Upper lobe of right lung (tissue), 1 donor: Measurements from ENCODE around the gene CDC25B. TPM values are rescaled to one million over a fixed set of nuclear protein-coding genes. Genes with fewer than 3 reads are reported as not detected.

Source experiments
- ATAC-seq: fragments of 200-7000 bp; cut with Tn5 transposase; one replicate; pipeline ENCODE4 v1.9.1; 2020; ENCODE audit warnings: mild to moderate bottlenecking, moderate library complexity
- DNase-seq: peaks from one replicate; pipeline ENCODE4 v3.0.0-alpha.2; 2020
- H3K27ac ChIP-seq: fragments of 200-600 bp; one replicate; pipeline ENCODE4 v1.8.0; 2022
- H3K27me3 ChIP-seq: fragments of 200-600 bp; one replicate; pipeline ENCODE4 v1.8.0; 2022; ENCODE audit warnings: mild to moderate bottlenecking
- H3K36me3 ChIP-seq: fragments of 200-600 bp; one replicate; pipeline ENCODE4 v1.8.0; 2022
- H3K4me1 ChIP-seq: fragments of 200-600 bp; one replicate; pipeline ENCODE4 v1.8.0; 2022
- H3K4me3 ChIP-seq: fragments of 200-600 bp; one replicate; pipeline ENCODE4 v1.8.0; 2022; ENCODE audit warnings: mild to moderate bottlenecking
- H3K9me3 ChIP-seq: fragments of 200-600 bp; one replicate; pipeline ENCODE4 v1.8.0; 2022
- intact Hi-C: fragments of 100-400 bp; cut with DNase I; formaldehyde crosslinking; loops from one replicate; pipeline ENCODE4 v1.11.0; 2022
- total RNA-seq: library from RNA; stranded (reverse); fragmentation: NEBNext Ultra II Directional; extraction: Animal tissue kit (Norgen Biotek cat#: 25700); gene quantifications from one replicate; pipeline ENCODE4 v1.2.1, GENCODE V29; 2021
- TF ChIP-seq, protein P1 (sequence below): fragments of 200-600 bp; IDR thresholded peaks from one replicate; pipeline ENCODE4 v1.8.0; 2022; ENCODE audit warnings: antibody characterized with exemption
- donor health status: DM: no; HTN: yes; CAD: no; lungs with severe emphysema.

CDC25B gene
- total RNA-seq, 1 donor from 2014 or later: 136 TPM

GRCh38 chr20:3801299-3801698 lies 5.2 kb downstream of the CDC25B start:
- Histone ChIP-seq H3K4me3 (no peak overlapping the region), H3K9me3 (no peaks in the 10 kb centered on the region), H3K4me1 (peaks cover 89% of the 10 kb centered on the region), H3K27me3 (no peaks in the 10 kb centered on the region), H3K36me3 (peaks cover 82% of the 10 kb centered on the region), H3K27ac (peak overlapping the region; percentile 96)
- DNase-seq (no peak), ATAC-seq (no peak)
- intact Hi-C loops: no loop called here
- TF ChIP-seq, protein P1, sequence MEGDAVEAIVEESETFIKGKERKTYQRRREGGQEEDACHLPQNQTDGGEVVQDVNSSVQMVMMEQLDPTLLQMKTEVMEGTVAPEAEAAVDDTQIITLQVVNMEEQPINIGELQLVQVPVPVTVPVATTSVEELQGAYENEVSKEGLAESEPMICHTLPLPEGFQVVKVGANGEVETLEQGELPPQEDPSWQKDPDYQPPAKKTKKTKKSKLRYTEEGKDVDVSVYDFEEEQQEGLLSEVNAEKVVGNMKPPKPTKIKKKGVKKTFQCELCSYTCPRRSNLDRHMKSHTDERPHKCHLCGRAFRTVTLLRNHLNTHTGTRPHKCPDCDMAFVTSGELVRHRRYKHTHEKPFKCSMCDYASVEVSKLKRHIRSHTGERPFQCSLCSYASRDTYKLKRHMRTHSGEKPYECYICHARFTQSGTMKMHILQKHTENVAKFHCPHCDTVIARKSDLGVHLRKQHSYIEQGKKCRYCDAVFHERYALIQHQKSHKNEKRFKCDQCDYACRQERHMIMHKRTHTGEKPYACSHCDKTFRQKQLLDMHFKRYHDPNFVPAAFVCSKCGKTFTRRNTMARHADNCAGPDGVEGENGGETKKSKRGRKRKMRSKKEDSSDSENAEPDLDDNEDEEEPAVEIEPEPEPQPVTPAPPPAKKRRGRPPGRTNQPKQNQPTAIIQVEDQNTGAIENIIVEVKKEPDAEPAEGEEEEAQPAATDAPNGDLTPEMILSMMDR: no peak

GRCh38 chr20:3801846-3802245 lies 5.7 kb downstream of the CDC25B start:
- no peaks in the 10 kb centered on the region for H3K27me3 ChIP-seq
- peaks cover 93% of the 10 kb centered on the region for H3K4me1 ChIP-seq
- ATAC-seq (peak; percentile 44), DNase-seq (no peak)
- peaks cover 82% of the 10 kb centered on the region for H3K36me3 ChIP-seq
- no peak overlapping the region for H3K4me3 ChIP-seq
- intact Hi-C loops: no loop called here
- TF ChIP-seq, protein P1: no peak
- H3K9me3 ChIP-seq: no peaks in the 10 kb centered on the region
- H3K27ac ChIP-seq: peak overlapping the region; percentile 96

DNA sequence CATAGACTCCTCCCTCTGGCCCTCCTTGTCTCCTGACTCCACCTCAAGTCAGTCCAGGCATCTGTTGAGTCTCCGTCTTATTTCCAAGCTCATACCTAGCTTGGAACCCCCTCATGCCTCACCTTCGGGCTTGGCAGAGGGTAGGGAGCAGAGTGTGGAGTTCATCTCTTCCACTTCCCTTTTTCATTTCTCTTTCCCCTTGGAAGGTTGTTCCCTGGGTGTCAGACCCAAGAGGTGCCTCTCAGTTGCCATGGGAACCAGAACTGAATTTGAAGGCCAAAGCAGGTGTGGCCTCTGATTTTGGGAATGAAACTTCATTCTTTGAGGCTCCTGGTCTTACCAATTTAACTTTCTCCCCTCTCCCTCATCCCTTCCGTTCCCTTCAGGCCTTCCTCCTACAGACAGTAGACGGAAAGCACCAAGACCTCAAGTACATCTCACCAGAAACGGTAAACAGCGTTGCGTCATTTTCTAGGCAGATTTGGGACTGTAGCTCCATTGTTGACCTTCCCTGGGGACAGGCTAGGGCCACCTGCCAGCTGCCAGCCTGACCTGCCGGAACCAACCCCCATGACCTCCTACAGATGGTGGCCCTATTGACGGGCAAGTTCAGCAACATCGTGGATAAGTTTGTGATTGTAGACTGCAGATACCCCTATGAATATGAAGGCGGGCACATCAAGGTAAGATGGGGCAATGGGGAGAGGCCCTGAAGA lies 6.6 kb downstream of the CDC25B start:
- Histone ChIP-seq H3K36me3 (peaks cover 80% of the 10 kb centered on the region), H3K27me3 (no peaks in the 10 kb centered on the region), H3K27ac (peak overlapping the region; percentile 96), H3K9me3 (no peaks in the 10 kb centered on the region), H3K4me1 (peaks cover 94% of the 10 kb centered on the region), H3K4me3 (no peak overlapping the region)
- intact Hi-C loops: no loop called here
- DNase-seq (no peak), ATAC-seq (peak; percentile 5)
- TF ChIP-seq, protein P1: no peak

GRCh38 chr20:3803289-3803688 lies 7.2 kb downstream of the CDC25B start:
- peak overlapping the region; percentile 96 for H3K27ac ChIP-seq
- intact Hi-C loops: no loop called here
- no peak overlapping the region for H3K4me3 ChIP-seq
- peaks cover 75% of the 10 kb centered on the region for H3K36me3 ChIP-seq
- TF ChIP-seq, protein P1: no peak
- ATAC-seq (no peak), DNase-seq (no peak)
- H3K4me1 ChIP-seq: peaks cover 95% of the 10 kb centered on the region
- H3K27me3 ChIP-seq: no peaks in the 10 kb centered on the region
- no peaks in the 10 kb centered on the region for H3K9me3 ChIP-seq

- peak overlapping the region; percentile 96 for H3K27ac ChIP-seq
- ATAC-seq (no peak), DNase-seq (no peak)
- H3K9me3 ChIP-seq: no peaks in the 10 kb centered on the region
- TF ChIP-seq, protein P1: no peak
- no peak overlapping the region for H3K4me3 ChIP-seq
- no peaks in the 10 kb centered on the region for H3K27me3 ChIP-seq
- H3K4me1 ChIP-seq: peaks cover 92% of the 10 kb centered on the region
- intact Hi-C loops: no loop called here
- peaks cover 69% of the 10 kb centered on the region for H3K36me3 ChIP-seq
These were observed 7.7 kb downstream of the CDC25B start for GRCh38 chr20:3803854-3804253.
